ENCODE data around the gene ANTXRL. TPM values are rescaled to one million over a fixed set of nuclear protein-coding genes. Genes with fewer than 3 reads are reported as not detected.

The ANTXRL gene
- polyA plus RNA-seq, 2 of the 4 experiments (the other 2 are of a cell fraction): 0.13 to 0.26 TPM

- FAIRE-seq: no peak
- CTCF ChIA-PET: interaction anchor here (0.6 kb wide), 1 partner anchor 10 kb away, joined by 3 read pairs; no protein-coding TSS in a partner anchor
- Histone ChIP-seq H3K27ac (no peak overlapping the region), H3K4me3 (no peak overlapping the region), H3K9me3 (no peaks in the 10 kb centered on the region), H3K4me2 (no peak overlapping the region), H3K4me1 (no peaks in the 10 kb centered on the region)
- POLR2A ChIA-PET: no interaction called here
- DNase-seq (ENCODE audit: low read depth in 1 of 2, low spot score in 1 of 2): no peak
- WGBS (ENCODE audit: missing lambda C conversion rate): 83% methylated on average over 5 of the region's 5 CpGs
- no peak for ATAC-seq
- no peak for TF ChIP-seq HES2 (IDR thresholded peaks at IDR 0.05)
- no peak for TF ChIP-seq FOSL2 (IDR thresholded peaks at IDR 0.05)
- no peak for TF ChIP-seq FOSL2 (CRISPR knock-in tag; IDR thresholded peaks at IDR 0.05)
- no peak for TF ChIP-seq SREBF2 (IDR thresholded peaks at IDR 0.05)
- TF ChIP-seq TFCP2L1 (CRISPR knock-in tag; IDR thresholded peaks at IDR 0.05): no peak
- no peak for TF ChIP-seq KDM5A (IDR thresholded peaks at IDR 0.05)
- TF ChIP-seq MAX (IDR thresholded peaks at IDR 0.05): no peak
- no peak for TF ChIP-seq ZFP36 (IDR thresholded peaks at IDR 0.05; ENCODE audit: borderline replicate concordance, partially characterized antibody)
- no peak for TF ChIP-seq SMC3 (IDR thresholded peaks at IDR 0.05)
- no peak for TF ChIP-seq BHLHE40 (IDR thresholded peaks at IDR 0.05; ENCODE audit: low read depth, low read length)
- no peak for TF ChIP-seq JUN (IDR thresholded peaks at IDR 0.05)
- no peak for TF ChIP-seq FOXS1 (CRISPR knock-in tag; IDR thresholded peaks at IDR 0.05)
- TF ChIP-seq CBX2 (IDR thresholded peaks at IDR 0.05; ENCODE audit: borderline replicate concordance, low read depth): no peak
- TF ChIP-seq ELK1 (IDR thresholded peaks at IDR 0.05; ENCODE audit: low read depth, low read length): no peak
- TF ChIP-seq MAZ (IDR thresholded peaks at IDR 0.05; ENCODE audit: borderline replicate concordance, low read depth, low read length): no peak
- TF ChIP-seq NPAS2 (CRISPR knock-in tag; IDR thresholded peaks at IDR 0.05; ENCODE audit: borderline replicate concordance): no peak
- TF ChIP-seq GATA3 (IDR thresholded peaks at IDR 0.05; ENCODE audit: borderline replicate concordance): no peak
Observed at GRCh38 chr10:46306516-46307184, 19.9 kb downstream of the ANTXRL start.

- H3K27ac ChIP-seq: no peak overlapping the region
- 92% methylated on average over 9 of the region's 10 CpGs for WGBS (ENCODE audit: missing lambda C conversion rate)
- FAIRE-seq: no peak
- no peak overlapping the region for H3K4me2 ChIP-seq
- H3K9me3 ChIP-seq: no peaks in the 10 kb centered on the region
- no peak for DNase-seq (ENCODE audit: low read depth in 1 of 2, low spot score in 1 of 2)
- no peak for ATAC-seq
- POLR2A ChIA-PET: no interaction called here
- no peak overlapping the region for H3K4me3 ChIP-seq
- CTCF ChIA-PET: interaction anchor here (0.6 kb wide), 1 partner anchor 9 kb away, joined by 3 read pairs; no protein-coding TSS in a partner anchor
- TF ChIP-seq ESRRA (IDR thresholded peaks at IDR 0.05; ENCODE audit: borderline replicate concordance, low read length) (no peak), FOXS1 (CRISPR knock-in tag; IDR thresholded peaks at IDR 0.05) (no peak), HOXB5 (CRISPR knock-in tag; IDR thresholded peaks at IDR 0.05) (no peak), REST (IDR thresholded peaks at IDR 0.05) (no peak), KDM1A (IDR thresholded peaks at IDR 0.05; ENCODE audit: low read depth) (no peak)
- no peaks in the 10 kb centered on the region for H3K4me1 ChIP-seq
Observed at GRCh38 chr10:46307281-46308112, 20.7 kb downstream of the ANTXRL start.
